HG02870 (cell line): Measurements from ENCODE around the gene OR4M1.
"Not testable (repeated sequence)": the region's sequence is repeated elsewhere in the genome, so short reads cannot be mapped to it uniquely, and the experiment has no call there.

Experiments used
- ATAC-seq: cut with Tn5 transposase; IDR thresholded peaks from one replicate; pipeline ENCODE4 v1.9.1; 2021; ENCODE audit warnings: mild to moderate bottlenecking, moderate library complexity; ENCODE audit not compliant: unreplicated experiment

OR4M1 gene

DNA sequence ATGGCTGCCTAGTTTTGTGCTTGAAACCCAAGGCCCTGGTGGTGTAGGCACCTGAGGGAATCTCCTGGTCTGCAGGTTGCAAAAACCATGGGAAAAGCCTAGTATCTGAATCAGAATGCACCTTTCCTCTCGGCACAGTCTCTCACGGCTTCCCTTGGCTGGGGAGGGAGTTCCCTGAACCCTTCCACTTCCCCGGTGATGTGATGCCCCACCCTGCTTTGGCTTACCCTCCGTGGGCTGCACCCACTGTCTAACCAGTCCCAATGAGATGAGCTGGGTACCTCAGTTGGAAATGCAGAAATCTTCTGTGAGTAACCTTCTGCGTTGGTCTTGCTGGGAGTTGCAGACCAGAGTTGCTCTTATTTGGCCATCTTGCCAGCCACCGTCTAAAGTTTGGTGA, 47.7 kb downstream of the OR4M1 start:
- not testable (repeated sequence) for ATAC-seq

DNA sequence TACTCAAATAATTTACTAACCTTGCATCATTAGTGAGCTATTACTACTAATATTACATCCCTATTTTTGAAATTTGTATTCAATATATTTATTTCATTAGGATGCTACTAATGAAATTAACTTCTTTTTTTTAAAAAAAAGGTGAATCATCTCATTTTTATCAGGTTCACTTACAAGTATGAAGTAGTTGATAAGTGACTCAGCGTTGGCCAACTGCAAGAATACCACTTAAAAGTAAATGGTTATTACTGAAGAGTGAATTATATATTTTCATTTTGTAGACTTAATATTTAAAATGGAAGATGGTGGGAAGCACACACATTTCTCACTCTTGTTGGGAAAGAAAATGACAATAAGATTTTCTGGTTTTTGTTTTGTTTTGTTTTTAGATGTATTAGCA, 49.9 kb downstream of the OR4M1 start:
- ATAC-seq = no peak

DNA sequence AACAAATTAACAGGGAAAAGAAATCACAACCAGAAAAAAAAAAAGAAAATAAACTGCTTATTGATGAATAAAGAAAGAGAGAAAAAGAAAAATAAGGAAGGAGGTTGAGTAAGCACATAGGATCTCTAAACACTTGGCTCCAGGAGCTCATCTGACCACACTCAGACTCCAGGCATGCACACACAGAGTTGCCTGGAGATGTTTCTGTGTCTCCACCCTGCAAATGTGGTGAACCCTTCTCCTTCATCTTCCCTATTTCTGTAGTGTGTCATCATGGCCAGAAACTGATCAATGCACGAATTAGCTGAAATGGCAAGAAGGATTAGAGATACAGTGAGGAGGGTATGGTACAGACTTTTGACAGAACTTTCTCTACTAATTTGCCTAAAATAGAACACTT, 50.5 kb downstream of the OR4M1 start:
- no peak for ATAC-seq

DNA sequence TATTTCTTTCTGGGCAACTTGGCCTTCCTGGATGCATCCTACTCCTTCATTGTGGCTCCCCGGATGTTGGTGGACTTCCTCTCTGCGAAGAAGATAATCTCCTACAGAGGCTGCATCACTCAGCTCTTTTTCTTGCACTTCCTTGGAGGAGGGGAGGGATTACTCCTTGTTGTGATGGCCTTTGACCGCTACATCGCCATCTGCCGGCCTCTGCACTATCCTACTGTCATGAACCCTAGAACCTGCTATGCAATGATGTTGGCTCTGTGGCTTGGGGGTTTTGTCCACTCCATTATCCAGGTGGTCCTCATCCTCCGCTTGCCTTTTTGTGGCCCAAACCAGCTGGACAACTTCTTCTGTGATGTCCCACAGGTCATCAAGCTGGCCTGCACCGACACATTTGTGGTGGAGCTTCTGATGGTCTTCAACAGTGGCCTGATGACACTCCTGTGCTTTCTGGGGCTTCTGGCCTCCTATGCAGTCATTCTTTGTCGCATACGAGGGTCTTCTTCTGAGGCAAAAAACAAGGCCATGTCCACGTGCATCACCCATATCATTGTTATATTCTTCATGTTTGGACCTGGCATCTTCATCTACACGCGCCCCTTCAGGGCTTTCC, 54.4 kb downstream of the OR4M1 start:
- not testable (repeated sequence) for ATAC-seq

DNA sequence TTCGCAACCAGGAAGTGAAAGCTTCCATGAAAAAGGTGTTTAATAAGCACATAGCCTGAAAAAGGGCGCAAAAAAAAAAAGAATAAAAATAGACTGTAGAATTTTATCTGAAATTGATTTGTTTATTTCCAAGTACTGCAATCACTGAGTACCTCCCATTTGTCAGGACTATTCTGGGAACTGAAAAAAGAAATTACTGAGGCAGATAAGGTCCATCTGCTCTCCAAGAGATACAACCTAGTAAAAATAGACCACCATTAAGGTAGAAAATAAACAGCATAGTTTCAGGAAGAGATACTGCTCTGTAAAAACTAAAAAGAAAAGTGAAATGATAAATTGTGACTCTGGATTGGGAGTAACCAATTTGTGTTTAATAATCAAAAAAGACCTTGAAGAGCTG, 55.0 kb downstream of the OR4M1 start:
- ATAC-seq = no peak
